Measurements from ENCODE around the gene KPTN.

- TF ChIP-seq EZH2phosphoT487 (IDR thresholded peaks at IDR 0.05; ENCODE audit: borderline replicate concordance, low read length) (no peak), CTCF (IDR thresholded peaks at IDR 0.05; ENCODE audit: low read depth, low read length, poor library complexity, severe bottlenecking) (no peak)
Measured at GRCh38 chr19:47467914-47468313, 16.1 kb downstream of the KPTN start.

Measured in DOHH2 (cell line).